ENCODE data around the gene FBXO34.
"Not testable (repeated sequence)": the region's sequence is repeated elsewhere in the genome, so short reads cannot be mapped to it uniquely, and the experiment has no call there.

The FBXO34 gene

GRCh38 chr14:55382483-55382882 is 111.3 kb downstream of the FBXO34 start:
- no peak for DNase-seq (ENCODE audit: low spot score)

DNA sequence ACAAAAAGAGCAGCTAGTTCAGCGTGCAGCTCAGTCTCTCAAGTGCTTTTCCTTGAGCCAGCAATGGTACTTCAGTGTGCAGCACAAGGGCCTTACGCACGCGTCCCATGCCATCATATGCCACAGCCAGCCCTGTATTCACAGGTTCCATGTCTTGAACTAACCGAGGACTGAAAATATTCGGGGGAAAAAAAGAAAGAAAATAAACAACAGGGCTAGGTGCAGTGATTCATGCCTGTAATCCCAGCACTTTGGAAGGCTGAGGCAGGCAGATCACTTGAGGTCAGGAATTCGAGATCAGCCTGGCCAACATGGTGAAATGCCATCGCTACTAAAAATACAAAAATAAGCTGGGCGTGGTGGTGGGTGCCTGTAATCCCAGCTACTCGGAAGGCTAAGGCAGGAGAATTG is 111.8 kb downstream of the FBXO34 start:
- not testable (repeated sequence) for DNase-seq (ENCODE audit: low spot score)

GRCh38 chr14:55383541-55384140 is 112.4 kb downstream of the FBXO34 start:
- no peak for DNase-seq (ENCODE audit: low spot score)

DNA sequence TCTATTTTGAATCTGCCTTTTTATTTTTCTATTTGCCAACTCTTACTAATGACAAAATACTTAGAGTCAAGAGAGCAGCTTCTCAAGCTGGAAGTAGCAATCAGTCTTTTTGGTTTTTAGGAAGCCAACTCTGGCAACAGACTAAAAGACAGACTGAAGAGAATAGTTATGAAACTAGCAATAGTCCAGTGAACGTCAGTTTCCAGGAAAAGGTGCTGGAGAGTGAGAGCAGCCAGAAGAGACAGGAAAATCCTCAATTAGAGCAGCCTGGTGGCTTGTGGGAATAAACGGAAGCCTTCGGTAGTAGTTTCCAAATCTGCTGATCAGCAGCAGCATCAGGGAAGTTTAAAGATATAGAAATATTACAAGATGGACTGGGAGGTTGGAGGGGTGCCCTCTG is 113.3 kb downstream of the FBXO34 start:
- DNase-seq (ENCODE audit: low spot score) = no peak

DNA sequence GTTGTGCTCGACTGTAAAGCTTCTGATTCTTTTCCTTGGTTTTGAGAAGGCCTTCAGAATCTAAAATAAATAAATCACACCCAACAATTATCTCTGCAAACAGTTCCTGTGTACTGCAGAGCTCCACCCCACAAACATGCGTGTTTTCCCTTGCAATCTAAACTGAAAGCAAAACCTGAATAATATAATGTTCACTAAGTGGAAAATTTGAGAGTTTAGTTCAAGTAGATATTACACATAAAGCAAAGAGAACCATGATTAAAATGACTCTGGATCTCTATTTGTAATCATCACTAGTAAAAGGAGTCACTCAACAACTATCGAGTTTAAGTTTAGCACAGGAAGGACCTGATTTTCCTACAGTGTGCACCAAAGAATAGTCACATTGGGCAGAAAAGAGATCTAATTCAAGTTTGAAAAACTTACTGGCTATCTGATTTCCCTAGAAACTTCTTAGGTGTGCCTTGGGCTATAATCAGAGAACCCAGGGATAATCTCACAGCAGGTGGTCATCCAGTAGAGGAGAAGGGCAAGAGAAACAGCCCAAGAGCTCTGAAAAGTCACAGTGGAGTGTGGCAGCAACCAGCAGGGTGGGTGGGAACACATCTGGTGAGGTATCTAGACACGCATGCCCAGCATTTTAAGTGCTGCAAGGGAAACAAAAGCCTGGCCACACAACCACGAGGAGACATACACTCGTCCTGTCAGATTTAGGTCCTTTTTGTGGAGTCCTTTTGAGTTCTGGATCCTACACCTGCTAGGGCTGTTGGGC is 115.0 kb downstream of the FBXO34 start:
- peak; percentile 10 for DNase-seq (ENCODE audit: low spot score)

- no peak for DNase-seq (ENCODE audit: low spot score)
Measured at GRCh38 chr14:55387121-55387520, 115.9 kb downstream of the FBXO34 start.

- no peak for DNase-seq (ENCODE audit: low spot score)
Measured at GRCh38 chr14:55388160-55388559, 116.9 kb downstream of the FBXO34 start.

GRCh38 chr14:55389330-55389729 is 118.1 kb downstream of the FBXO34 start:
- DNase-seq (ENCODE audit: low spot score) = no peak

DNA sequence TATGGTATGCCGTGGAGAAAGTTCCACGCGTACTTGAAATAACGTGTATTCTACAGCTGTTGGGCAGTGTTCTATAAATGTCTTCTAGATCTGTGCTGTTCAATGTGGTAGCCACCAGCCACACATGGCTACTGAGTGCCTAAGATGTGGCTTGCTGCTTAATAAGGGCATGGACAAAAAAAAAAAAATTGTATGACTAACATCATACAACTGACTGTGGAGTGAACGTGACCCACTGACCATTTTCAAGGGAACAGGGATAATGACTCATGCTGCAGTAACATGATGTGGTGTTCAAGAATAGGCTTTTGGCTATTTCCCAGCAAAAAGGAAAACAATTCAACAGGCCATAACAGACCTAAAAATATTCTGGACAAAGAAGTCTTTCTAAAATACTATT is 127.5 kb downstream of the FBXO34 start:
- no peak for DNase-seq (ENCODE audit: low spot score)

GRCh38 chr14:55399183-55399582 is 128.0 kb downstream of the FBXO34 start:
- no peak for DNase-seq (ENCODE audit: low spot score)

- no peak for DNase-seq (ENCODE audit: low spot score)
Measured at GRCh38 chr14:55399852-55400251, 128.6 kb downstream of the FBXO34 start.

DNA sequence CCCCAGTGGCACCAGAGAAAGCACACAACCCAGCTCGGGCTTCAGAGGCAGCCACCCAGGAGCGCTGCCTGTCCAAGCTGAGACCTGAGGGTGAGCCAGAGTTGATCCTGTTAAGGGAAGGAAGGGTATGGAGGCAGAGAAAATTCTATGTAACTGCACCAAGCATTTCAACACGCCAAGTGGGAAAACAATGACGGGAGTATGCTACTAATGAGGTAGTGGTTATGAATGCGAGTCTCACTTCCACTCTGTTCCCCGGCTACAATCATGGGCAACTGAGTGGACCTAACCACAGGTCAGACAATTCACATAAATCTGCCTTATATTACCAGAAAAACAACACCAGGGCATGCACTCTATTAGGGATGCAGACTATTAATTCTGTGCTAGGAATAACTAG is 130.5 kb downstream of the FBXO34 start:
- DNase-seq (ENCODE audit: low spot score) = no peak
